SJCRH30 (cell line): ENCODE data around the gene CDH5. TPM values are rescaled to one million over a fixed set of nuclear protein-coding genes. Genes with fewer than 3 reads are reported as not detected.
"Not testable (repeated sequence)": the region's sequence is repeated elsewhere in the genome, so short reads cannot be mapped to it uniquely, and the experiment has no call there.

Source experiments
- DNase-seq, 2 experiments: peaks; one replicate each; pipeline ENCODE4 v3.0.0-alpha.2; 2015 to 2020
- H3K27ac ChIP-seq: fragments of 250-450 bp; sonication (Bioruptor Pico); 2 replicates; pipeline ENCODE4 v1.5.1; 2020; ENCODE audit warnings: mild to moderate bottlenecking, moderate library complexity
- H3K27me3 ChIP-seq: fragments of 250-450 bp; sonication (Bioruptor Pico); 2 replicates; pipeline ENCODE4 v1.5.1; 2020; ENCODE audit warnings: mild to moderate bottlenecking, moderate library complexity
- H3K36me3 ChIP-seq: fragments of 250-450 bp; sonication (Bioruptor Pico); 2 replicates; pipeline ENCODE4 v1.5.1; 2020; ENCODE audit warnings: mild to moderate bottlenecking, moderate library complexity
- H3K4me1 ChIP-seq: fragments of 250-450 bp; sonication (Bioruptor Pico); 2 replicates; pipeline ENCODE4 v1.5.1; 2020; ENCODE audit warnings: mild to moderate bottlenecking, moderate library complexity
- H3K4me3 ChIP-seq: fragments of 250-450 bp; sonication (Bioruptor Pico); 2 replicates; pipeline ENCODE4 v1.5.1; 2020; ENCODE audit warnings: mild to moderate bottlenecking, moderate library complexity
- H3K9me3 ChIP-seq: fragments of 250-450 bp; sonication (Bioruptor Pico); replicated peaks from 2 replicates; pipeline ENCODE4 v1.5.1; 2020; ENCODE audit warnings: mild to moderate bottlenecking, moderate library complexity
- total RNA-seq: library from RNA; depleted of rRNA; stranded (reverse); fragments of >200 nt; shearing (Covaris generic); gene quantifications from 2 replicates; pipeline ENCODE4 v1.2.3, GENCODE V29; 2014; rRNA removed

The CDH5 gene
- total RNA-seq, 1 experiment from 2014 or later = 0.16 TPM

DNA sequence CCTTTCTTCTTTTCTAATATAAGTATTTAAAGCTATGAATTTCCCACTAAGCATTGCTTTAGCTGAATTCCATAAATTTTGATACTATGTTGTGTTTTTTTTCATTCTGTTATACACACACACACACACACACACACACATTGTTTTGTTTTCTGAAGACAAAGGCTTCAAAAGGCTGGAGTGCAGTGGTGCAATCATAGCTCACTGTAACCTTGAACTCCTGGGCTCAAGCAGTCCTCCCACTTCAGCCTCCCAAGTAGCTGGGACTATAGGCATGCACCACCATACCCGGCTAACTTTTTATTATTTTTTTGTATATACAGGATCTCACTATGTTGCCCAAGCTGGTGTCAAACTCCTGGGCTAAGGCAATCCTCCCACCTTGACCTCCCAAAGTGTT lies 86.7 kb downstream of the CDH5 start:
- not testable (repeated sequence) for DNase-seq, H3K36me3 ChIP-seq, H3K4me3 ChIP-seq, H3K4me1 ChIP-seq, H3K9me3 ChIP-seq, H3K27ac ChIP-seq, H3K27me3 ChIP-seq

Other genes starting within 250 kb of the CDH5 start
- gene BEAN1, start 60.6 kb downstream of the CDH5 start, total RNA-seq = 0.84 and 0.87 TPM in 2 replicates
- gene TK2, start 183.4 kb downstream of the CDH5 start, total RNA-seq = 14.8 and 16.0 TPM in 2 replicates
- gene CKLF, start 185.9 kb downstream of the CDH5 start, total RNA-seq = 121 and 127 TPM in 2 replicates
- gene CMTM1, start 199.7 kb downstream of the CDH5 start, total RNA-seq = 6.6 and 8.2 TPM in 2 replicates
- gene CMTM2, start 212.8 kb downstream of the CDH5 start, total RNA-seq = 5.4 and 6.2 TPM in 2 replicates
- 52.8 and 53.9 TPM in 2 replicates for gene CMTM3, start 238.0 kb downstream of the CDH5 start, total RNA-seq